ENCODE data around the gene MICAL3.
"Not testable (repeated sequence)": the region's sequence is repeated elsewhere in the genome, so short reads cannot be mapped to it uniquely, and the experiment has no call there.

Gene MICAL3, protein sequence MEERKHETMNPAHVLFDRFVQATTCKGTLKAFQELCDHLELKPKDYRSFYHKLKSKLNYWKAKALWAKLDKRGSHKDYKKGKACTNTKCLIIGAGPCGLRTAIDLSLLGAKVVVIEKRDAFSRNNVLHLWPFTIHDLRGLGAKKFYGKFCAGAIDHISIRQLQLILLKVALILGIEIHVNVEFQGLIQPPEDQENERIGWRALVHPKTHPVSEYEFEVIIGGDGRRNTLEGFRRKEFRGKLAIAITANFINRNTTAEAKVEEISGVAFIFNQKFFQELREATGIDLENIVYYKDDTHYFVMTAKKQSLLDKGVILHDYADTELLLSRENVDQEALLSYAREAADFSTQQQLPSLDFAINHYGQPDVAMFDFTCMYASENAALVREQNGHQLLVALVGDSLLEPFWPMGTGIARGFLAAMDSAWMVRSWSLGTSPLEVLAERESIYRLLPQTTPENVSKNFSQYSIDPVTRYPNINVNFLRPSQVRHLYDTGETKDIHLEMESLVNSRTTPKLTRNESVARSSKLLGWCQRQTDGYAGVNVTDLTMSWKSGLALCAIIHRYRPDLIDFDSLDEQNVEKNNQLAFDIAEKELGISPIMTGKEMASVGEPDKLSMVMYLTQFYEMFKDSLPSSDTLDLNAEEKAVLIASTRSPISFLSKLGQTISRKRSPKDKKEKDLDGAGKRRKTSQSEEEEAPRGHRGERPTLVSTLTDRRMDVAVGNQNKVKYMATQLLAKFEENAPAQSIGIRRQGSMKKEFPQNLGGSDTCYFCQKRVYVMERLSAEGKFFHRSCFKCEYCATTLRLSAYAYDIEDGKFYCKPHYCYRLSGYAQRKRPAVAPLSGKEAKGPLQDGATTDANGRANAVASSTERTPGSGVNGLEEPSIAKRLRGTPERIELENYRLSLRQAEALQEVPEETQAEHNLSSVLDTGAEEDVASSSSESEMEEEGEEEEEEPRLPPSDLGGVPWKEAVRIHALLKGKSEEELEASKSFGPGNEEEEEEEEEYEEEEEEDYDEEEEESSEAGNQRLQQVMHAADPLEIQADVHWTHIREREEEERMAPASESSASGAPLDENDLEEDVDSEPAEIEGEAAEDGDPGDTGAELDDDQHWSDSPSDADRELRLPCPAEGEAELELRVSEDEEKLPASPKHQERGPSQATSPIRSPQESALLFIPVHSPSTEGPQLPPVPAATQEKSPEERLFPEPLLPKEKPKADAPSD (N-terminal part only)

DNA sequence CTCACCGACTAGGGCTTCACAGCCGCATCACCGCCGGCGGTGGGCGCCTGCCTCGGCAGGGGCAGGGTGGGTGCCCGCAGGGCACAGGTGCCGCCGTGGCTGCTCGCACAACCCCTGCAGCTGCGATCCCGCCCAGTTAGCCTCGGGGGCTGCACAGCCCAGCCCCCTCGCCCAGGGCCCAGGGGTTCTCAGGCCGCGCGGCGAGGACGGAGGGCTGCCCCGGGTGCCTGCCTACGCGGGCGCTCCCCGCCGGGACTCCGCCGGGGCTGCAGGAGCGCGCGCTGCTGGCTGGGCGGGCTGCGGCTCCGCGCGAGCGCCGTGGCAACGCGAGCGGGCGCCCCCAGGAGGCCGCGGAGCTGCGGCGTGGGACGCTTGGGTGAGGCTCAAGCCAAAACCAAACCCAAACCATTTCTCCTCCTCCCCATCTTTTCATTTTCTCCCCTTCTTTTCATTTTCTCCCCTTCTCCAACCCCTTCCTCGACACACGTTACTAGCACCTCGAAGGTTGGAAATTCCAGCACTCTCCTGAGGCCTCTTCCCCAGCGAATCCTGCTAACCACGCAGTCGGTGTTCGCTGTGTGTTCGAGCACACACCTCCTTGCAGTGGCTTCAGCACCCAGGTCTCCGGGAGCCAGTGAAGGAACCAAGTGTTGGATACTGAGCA lies at the start of gene MICAL3:
Gene MICAL3, minus strand, starts transcription at position 286 of the 664 bp plus-strand sequence. CDS start 117,749 bp downstream, outside the sequence.
- DNase-seq, result peak; percentile 76

DNA sequence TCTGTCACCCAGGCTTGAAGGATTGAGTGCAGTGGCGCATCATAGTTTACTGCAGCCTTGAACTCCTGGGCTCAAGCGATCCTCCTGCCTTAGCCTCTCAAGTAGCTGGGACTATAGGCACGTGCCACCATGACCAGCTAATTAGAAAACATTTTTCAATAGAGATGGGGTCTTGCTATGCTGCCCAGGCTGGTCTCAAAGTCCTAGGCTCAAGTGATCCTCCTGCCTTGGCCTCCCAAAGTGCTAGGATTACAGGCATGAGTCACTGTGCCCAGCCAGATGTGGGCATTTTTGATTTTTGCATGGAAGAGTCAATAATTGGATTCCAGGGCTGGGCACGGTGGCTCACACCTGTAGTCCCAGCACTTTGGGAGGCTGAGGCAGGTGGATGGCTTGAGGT lies 49.6 kb upstream of the MICAL3 start:
- not testable (repeated sequence) for DNase-seq

DNA sequence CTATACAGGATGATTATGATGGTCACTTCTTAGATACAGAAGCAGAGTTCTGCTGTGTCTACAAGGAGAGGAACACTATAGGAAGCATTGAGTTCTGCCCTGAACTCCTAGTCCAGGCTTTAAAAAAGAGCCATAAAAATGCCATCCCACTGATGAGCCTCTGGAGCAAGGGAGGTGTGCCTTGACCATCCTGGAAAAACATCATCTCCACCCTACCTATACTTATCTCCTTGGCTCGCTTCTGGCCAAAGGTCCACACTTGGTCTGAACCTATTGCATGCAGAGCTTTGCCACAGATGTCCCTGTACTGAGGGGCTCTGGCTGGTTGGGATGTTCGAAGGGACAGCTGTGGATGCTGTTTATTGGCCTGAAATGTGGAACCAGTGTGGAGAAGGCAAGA lies 49.1 kb upstream of the MICAL3 start:
- no peak for DNase-seq

DNA sequence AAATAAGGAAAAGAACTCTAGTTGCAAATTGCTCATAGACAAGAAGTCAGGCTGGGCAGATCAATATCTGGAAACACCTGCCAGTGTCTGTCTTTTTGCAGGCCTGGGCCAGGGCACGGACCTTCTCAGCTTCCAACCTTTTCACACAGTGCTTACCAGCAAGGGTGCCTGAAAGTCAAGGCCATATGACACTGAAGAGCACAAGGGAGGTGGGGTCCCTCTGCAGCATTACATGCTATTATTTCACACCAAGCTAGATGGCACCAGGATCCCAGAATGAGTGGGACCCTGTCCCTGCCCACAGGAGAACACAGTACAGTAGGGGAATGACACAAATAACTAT lies 47.6 kb upstream of the MICAL3 start:
- DNase-seq, result no peak

DNA sequence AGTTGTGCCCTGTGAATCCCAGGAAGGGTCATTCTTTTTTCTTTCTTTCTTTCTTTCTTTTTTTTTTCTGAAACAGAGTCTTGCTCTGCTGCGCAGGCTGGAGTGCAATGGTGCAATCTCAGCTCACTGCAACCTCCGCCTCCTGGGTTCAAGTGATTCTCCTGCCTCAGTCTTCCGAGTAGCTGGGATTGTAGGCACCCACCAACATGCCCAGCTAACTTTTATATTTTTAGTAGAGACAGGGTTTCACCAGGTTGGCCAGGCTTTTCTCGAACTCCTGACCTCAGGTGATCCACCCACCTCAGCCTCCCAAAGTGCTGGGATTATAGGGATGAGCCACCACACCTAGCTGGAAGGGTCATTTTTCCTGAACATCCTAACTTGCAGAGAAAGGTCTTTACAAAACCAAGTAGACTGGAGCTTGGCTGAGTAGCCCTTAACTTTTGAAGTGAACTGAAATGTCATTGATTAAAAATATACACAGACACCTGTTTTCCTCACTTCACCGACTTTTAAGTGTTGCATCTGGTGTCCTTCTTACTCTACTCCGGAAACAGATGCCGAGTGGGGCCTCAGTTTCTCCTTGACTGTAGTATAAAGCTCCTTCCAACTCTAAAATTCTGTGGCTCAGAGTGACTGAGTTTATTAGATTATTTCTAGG lies 47.1 kb upstream of the MICAL3 start:
- not testable (repeated sequence) for DNase-seq

DNA sequence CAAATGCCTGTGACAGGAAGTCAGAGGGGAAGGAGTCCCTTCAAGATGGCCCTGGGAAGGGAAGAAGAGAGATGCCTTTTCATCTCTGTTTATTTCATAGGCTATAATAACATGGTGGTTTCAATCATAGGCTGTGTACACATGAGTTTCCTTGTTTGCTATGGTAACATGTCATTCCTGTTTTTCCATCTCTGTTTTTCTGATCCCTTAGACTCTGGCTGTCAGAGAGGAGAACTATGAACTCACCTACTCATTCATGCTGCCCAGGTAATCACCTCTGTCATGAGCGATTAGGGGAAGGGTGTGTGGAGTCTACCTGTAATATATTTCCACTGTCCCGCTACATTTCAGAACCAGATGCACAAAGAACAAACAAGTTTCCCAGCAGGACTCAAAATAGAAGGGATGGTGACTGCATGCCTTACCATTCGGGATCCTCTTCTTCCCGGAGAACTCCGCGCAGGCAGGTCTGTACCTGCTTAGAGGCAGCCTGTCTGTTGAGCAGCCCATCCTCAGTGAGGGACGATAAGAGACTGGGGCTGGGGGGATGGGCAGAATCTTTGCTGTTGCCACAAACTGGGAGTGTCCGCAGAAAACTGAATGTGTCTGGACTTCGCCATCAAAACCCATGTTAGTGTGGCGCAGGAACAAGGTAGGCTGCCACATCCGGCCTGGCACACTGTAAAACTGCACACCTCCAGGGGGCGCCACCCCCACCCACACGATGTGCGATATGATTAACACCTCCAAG lies 46.4 kb upstream of the MICAL3 start:
- DNase-seq, result peak; percentile 30

DNA sequence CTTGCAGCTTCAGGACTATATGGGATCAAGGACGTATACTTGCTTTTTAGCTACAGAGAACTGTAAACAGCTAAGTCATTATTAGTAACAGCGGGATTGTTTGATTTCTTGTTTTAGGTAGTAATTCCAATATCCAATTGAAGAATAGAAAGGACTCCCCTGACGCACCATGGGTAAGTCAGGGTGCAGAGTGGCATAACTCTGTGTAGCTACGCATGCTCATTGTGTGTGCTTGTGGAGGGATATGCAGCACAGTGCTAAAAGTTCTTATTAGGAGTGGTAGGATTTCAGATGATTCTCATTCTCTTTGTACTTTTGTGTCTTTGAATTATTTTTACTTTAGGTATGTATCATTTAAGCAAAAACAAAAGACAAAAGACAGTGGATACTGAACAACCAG lies 45.7 kb upstream of the MICAL3 start:
- DNase-seq, result no peak

DNA sequence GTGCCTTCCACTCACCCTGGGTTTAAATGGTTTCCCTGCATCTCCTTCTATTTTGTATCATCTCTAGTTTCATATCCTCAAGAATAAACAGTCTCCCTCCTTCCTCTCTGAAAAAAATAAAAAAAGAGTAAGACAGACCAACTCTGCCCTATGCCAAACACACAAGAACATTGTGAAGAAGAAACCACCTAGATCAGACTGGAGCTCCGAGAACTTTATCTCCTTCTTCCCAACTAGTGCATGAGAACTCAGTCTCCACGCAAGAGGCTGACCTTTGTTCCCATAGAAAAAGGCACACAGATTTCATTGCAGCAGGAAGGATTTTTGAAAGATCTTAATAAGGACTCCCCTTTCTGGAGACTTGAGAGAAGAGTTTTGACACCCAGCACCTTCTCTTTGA lies 44.7 kb upstream of the MICAL3 start:
- no peak for DNase-seq

DNA sequence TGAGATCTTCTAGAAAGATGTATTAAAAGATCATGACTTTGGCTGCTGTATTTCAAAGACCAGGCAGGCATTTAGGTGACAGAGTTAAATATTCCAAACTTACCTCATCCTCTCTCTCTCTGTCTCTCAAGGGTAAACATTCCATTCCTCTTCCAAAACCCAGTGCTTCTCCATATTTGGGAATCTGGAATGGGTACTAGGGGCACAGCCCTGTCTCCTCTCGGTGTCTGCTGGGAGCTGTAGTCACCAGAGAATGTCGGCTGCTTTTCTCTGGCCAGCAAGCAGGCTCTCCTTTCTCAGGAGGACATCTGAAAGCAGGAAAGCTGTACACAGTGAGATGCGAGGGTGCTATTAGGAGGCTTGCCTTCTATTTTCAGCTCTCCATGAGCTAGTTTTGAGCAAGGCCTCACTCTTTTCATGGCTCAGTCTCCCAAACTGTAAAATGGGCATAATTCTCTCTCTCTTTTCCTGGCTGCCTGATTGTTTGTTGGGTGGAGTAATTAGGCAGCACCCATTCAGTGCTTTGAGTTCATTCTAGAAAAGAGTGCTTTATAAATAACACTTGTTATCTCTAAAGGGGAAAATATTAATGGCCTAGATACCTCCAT lies 44.1 kb upstream of the MICAL3 start:
- DNase-seq, result no peak

DNA sequence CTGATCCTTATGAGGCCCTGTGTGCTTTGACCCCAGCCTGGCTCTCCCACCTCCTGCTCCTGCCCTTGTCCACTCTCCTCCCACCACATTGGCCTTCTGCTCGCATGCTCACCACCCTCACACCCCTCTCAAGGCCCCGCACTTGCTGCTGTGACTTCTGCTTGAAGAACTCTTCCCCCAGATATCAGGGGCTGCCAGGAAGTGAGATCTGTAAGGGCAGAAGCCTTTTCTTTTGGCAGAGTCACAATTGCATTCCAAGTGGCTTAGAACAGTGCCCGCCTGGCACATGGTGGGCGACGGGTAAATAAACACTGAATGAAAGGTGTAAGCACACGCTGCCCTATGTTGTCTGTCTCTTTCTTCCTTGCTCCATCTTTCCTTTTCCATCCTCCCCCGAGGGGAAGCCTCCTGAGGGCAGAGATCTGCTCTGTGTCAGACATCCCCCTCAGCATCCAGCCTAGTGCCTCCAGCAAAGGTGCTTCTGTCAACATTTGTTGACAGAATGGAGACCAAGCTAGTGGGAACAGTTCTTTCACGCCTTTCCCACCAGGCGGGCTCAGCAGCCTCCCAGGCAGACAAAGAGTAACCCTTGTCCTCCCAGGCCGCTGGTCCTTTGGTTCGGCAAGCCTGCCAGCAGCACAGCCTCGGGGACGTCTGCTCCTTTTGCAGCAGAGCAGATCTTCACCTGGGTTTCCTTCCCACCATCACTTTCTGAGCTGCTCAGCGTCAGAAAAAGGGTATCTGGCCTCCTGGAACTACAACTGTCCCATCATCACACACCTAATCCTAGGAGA lies 43.4 kb upstream of the MICAL3 start:
- no peak for DNase-seq

DNA sequence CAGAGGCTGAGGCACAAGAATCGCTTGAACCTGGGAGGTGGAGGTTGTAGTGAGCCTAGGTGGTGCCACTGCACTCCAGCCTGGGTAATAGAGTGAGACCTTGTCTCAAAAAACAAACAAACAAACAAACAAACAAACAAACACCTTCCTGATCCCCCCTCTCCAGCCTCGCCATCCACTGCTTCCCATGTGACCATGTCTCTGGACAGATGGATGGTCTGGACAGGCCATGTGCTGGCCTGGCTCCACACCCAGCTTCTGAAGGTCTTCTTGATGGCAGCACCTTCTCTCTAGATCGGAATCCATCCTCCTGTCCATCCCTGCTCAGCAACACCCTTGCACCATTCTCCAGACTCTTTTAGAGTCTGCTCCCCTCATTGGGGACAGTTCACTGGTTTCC lies 42.8 kb upstream of the MICAL3 start:
- no peak for DNase-seq

DNA sequence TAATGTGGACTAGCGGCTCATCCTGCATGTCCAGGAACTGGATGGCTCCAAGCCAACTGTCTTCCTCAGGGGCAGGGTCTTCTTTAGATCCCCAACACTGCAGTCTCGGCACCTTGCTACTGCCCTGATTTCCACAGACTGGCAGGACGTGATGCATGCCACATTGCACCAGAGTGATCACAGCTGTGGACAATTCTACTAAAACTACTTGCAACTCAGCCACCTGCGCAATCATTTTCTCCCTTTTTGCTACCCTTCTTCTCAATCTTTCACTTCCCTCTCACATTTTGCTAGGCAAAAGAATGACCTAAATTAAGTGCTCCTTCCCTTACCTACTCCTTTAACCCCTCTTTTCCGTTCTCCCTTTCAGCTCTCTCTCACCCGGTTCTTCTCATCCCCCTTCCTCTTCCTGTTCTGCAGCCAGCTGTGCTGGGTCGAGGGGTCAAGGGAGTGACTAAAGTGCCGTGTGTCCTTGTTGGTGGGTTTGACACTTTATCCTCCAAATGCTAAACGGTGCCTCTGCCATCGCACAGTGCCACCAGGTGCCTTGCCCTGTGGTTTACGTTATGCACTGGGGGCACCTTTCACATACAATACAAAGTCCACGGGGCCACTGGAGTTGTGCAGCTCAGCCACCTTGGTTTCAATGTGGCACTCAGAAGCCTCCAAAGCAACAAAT lies 42.0 kb upstream of the MICAL3 start:
- DNase-seq, result no peak

DNA sequence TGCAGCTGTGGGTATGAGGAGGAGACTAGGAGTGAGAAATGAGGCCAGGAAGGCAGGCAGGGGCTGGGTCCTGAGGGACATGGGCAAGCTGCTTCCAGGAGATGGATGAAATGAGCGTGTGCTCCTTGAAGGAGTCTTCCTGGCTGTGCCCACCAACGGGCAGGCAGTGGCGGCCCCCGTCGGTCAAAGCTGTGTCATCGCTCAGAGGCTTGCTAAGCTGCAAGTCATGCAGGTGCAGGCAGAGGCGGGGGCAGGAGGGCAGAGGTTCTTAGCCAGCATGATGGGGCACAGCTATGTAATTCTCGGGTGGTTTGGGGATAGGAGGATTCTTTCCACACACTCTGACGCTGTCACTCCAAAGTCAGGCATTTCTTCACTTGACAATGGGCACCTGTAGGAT lies 40.9 kb upstream of the MICAL3 start:
- no peak for DNase-seq

DNA sequence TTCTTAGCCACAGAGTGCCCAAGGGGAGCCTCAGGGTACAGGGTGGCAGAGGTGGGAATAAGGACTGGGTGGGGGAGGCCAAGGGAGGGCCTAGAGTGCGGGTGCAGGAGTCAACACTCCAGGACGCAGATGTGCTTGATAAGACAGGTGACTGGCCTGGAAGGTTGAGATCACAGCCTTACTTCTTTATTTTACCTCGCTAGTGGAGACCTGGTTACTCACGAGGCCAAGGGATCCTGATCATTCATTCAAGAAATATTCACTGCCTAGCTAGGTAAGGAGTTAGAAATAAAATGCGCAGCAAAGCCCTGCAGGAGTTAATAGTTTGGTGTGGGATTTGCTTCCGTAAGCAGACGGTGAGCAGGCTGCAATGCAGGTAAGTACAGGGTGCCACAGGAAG lies 40.3 kb upstream of the MICAL3 start:
- no peak for DNase-seq

DNA sequence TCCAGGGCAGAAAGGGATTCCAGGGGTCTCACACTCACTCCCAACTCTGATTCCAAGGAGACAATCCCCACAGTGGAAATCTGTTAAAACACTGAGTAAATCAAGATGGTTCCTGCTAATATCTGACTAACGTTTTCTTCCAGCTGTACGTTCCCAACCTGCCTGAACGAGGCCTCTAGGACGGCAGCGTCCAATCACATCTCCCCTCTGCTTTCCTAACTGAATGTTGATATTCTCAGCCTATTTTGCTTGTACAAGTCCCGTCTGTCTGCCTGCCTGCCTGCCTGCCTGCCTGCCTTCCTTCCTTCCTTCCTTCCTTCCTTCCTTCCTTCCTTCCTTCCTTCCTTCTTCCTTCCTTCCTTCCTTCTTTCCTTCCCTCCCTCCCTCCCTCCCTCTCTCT lies 39.4 kb upstream of the MICAL3 start:
- DNase-seq, result not testable (repeated sequence)

DNA sequence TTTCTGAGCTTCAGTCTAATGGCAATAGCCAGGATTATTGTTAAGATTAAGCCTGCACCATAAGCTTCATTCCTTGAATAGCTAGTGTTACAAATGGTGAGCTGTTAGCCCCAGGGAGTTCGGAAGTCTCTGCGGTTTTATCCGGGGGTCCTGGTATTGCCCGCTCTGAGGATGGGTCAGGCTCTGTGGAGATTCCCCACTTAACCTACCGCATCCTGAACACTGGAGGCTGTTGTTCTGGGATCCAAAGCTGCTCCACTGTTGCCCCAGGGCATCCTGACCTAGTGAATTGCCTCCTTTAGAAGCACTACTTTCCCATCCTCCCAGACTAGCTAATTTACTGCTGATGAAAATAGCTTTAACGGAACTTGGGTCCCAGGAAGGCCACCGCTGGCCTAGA lies 38.9 kb upstream of the MICAL3 start:
- no peak for DNase-seq

DNA sequence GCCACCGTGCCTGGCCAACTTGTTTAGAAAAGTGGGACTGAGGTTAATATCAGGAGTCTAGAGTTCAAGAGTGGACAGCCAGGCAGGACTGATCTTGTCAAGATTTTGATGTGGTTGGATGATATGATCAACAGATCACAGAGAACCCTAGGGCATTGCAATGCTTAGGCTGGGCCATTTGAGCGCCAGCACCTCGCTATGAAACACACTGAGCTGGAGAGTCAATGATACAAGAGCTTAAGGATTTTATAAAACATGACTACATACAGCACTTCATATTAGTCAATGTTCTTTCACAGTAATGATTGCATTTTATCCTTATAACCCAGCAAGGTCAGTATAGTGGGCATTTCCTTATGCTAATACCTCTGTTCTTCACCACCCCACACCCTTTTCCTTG lies 38.1 kb upstream of the MICAL3 start:
- DNase-seq, result no peak

DNA sequence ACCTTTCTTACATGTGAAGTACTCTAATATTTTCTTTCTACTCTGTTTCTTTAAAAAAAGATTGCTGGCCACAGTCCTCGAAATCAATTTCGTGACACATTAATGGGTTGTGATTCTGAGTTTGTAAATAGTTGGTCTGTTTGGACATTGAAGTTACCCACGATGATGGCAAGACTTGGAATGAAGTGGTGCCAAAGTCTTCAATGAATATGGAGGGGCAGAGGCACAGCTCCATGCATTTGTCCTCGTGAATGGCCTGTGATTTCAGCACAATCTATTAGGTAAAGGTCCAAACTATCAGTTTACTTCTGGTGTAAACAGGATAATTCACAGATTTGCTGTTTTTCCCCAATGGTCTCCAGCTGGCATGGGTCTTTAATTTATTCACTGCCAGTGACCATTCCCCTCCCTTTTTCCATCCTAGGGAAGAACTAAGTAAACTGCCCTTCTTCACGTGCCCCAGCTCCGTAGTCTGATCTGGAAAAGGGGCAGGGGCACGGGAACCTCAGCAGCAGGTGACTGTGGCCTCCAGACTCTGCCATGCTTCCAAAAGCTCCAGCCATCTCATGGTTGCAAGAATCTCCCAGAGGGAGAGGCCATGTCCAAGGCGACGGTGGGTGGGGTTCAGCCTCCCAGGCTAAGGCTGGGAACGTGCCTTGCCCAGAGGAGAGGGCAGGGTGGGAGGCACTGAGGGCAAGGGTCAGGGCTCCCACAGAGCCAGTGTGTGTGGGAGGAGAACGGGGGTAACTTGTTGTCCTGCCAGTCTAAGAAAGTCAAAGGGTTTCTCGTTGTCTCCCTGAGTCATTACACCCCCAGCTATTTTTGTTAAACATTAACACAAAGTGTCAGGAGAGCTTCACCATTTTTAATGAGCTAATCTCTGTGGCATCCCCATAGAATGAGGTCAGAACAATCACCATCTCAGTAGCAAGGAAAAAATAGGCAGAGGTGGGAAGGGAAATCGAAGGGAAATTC lies 36.6 kb upstream of the MICAL3 start:
- DNase-seq, result no peak
